Heart left ventricle (tissue), 13 donors: ENCODE data around the gene KLHL12.

Source experiments
- POLR2A ChIP-seq, 2 donors: fragments of 450-650 bp; IDR thresholded peaks; one replicate each; pipeline ENCODE4 v1.6.1; 2017; ENCODE audit warnings: antibody characterized with exemption in 2 of 2, mild to moderate bottlenecking in 2 of 2, moderate library complexity in 2 of 2
- TF ChIP-seq, protein P1 (sequence below), 12 donors: fragments of 200-600 bp; sonication (generic) in 4 of 12; IDR thresholded peaks; one replicate each; pipeline versions ENCODE4 v1.5.0 to v1.8.0; 2018 to 2022; ENCODE audit warnings: antibody characterized with exemption in 12 of 12, mild to moderate bottlenecking in 5 of 12
- donor health status: ischemic (EF 13 %, LVEDD 7.1; RV severe dilation, severe dysfunction).
- donor health status: DM: no; HTN: yes; CAD: no.
- donor health status: DM: no; HTN: no; CAD: no.
- donor health status: ischemic (EF 25% LVEDD 6.9; RV normal size, moderate dysfunction).
- donor health status: ischemic (EF 25% LVEDD 5.7; RV mildly dilated, moderate dysfunction).
- donor health status: ischemic (EF 35%, LVEDD 5.7; RV mildly dilated, moderate dysfunction).
- donor health status: nonischemic (EF 11% LVEDD 7.7; RV severe dilation, severe dysfunction).
- donor health status: DM: yes; HTN: yes; CAD: no.
- donor health status: PGD.
- donor health status: ischemic (EF 29% LVEDD 5.4; RV normal size, mild dysfunction).
- donor health status: nonischemic (EF 23%, LVEDD 6.1; RV moderate dilation, normal function).

- no peak for TF ChIP-seq POLR2A (IDR thresholded peaks at IDR 0.05)
- TF ChIP-seq, protein P1, sequence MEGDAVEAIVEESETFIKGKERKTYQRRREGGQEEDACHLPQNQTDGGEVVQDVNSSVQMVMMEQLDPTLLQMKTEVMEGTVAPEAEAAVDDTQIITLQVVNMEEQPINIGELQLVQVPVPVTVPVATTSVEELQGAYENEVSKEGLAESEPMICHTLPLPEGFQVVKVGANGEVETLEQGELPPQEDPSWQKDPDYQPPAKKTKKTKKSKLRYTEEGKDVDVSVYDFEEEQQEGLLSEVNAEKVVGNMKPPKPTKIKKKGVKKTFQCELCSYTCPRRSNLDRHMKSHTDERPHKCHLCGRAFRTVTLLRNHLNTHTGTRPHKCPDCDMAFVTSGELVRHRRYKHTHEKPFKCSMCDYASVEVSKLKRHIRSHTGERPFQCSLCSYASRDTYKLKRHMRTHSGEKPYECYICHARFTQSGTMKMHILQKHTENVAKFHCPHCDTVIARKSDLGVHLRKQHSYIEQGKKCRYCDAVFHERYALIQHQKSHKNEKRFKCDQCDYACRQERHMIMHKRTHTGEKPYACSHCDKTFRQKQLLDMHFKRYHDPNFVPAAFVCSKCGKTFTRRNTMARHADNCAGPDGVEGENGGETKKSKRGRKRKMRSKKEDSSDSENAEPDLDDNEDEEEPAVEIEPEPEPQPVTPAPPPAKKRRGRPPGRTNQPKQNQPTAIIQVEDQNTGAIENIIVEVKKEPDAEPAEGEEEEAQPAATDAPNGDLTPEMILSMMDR (IDR thresholded peaks at IDR 0.05) = no peak
Observed at GRCh38 chr1:202944438-202944921, 17.4 kb upstream of the KLHL12 start.
